ENCODE measurements around the gene ZNF786. TPM values are rescaled to one million over a fixed set of nuclear protein-coding genes. Genes with fewer than 3 reads are reported as not detected.

Gene ZNF786
- total RNA-seq, 1 experiment from 2014 or later: 10.1 TPM

Other genes with a start within 250 kb of the ZNF786 start
- gene EZH2, start 206.4 kb downstream of the ZNF786 start, total RNA-seq (2021; ENCODE audit: unreplicated experiment): 38.3 TPM
- 281 TPM for gene PDIA4, start 62.2 kb downstream of the ZNF786 start, total RNA-seq (2021; ENCODE audit: unreplicated experiment)
- 3.0 TPM for gene ZNF425, start 35.6 kb upstream of the ZNF786 start, total RNA-seq (2021; ENCODE audit: unreplicated experiment)
- 14.1 TPM for gene ZNF398, start 56.7 kb upstream of the ZNF786 start, total RNA-seq (2021; ENCODE audit: unreplicated experiment)
- gene ZNF282, start 104.8 kb upstream of the ZNF786 start, total RNA-seq (2021; ENCODE audit: unreplicated experiment): 31.6 TPM
- gene ZNF212, start 148.9 kb upstream of the ZNF786 start, total RNA-seq (2021; ENCODE audit: unreplicated experiment): 11.3 TPM
- gene ZNF783, start 171.5 kb upstream of the ZNF786 start, total RNA-seq (2021; ENCODE audit: unreplicated experiment): 16.6 TPM